GM18858 (cell line): Measurements from ENCODE around the gene OTUB1.

Experiments used
- ATAC-seq: cut with Tn5 transposase; IDR thresholded peaks from one replicate; pipeline ENCODE4 v1.9.1; 2021; ENCODE audit not compliant: unreplicated experiment

The OTUB1 gene

DNA sequence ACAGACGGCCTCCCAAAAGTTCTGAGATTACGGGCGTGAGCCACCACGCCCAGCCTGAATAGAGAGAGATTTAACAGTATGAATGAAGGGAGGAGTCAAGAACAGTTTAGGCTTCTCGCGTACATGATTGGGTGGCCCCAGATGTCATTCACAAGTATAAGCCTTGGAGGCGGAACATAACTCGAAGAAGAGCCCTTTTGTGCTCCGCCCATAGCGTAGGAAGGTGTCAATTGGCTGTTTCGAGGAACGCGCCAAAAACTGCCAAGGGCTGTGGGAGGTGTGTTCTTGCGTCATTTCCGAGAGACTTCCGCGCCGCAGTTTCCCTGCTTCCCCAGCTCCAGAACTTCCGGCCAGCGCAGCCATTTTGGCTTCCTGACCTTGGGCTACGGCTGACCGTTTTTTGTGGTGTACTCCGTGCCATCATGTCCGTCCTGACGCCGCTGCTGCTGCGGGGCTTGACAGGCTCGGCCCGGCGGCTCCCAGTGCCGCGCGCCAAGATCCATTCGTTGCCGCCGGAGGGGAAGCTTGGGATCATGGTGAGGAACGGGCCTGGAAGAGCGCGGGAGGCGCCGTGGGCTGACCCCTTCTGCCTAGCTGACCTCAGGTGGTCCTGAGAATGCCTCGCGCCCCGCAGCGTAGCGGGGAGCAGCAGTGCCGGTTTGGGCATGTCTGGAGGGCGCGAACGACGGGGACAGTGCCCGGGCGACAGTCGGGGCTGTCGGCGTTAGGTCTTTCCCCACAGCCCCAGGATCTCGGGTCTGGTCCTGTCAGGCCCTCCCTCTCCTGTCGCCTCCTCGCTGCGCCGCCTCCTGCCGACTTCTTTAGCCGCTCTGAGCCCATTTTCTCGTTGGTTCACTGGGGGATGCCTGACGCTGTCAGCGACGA lies 11.7 kb upstream of the OTUB1 start, which contains the start of gene COX8A:
TSS of gene COX8A (plus strand) at position 362 of the 885 bp plus-strand sequence. CDS start at position 423, 61 bp downstream.
- peak; percentile 90 for ATAC-seq

DNA sequence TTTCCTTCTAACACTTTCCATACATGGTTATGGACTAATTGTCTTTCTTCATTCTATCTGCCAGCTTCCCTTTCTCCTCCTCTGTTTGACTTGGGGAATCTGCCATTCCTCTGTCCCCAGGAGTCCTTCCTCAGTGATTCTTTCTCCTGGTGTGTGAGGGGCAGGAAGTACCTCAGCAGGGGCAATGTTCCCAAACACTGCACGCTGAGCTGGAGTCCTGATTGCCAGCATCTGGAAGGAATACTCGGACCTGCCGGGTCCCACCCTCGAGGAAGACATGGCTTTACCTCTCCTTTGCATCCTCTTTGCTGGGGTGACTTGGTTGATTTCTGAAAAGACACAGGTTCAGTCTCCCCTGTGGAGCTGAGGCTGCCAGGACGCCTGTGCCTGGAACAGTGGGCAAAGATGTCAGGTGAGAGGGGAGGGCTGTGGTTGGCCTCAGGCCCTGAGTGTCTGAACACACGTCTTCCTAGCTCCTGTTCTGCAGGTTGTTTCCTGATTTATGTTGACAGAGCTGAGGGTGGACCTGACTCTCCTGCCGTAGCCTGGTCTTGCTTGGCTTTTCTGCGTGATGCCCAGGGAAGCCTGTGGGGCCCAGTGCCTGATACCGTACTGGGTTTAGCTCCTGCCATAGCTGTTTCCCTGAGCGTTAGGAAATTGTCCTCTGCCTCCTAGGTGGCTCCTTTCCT lies 7.5 kb upstream of the OTUB1 start:
- ATAC-seq: no peak

DNA sequence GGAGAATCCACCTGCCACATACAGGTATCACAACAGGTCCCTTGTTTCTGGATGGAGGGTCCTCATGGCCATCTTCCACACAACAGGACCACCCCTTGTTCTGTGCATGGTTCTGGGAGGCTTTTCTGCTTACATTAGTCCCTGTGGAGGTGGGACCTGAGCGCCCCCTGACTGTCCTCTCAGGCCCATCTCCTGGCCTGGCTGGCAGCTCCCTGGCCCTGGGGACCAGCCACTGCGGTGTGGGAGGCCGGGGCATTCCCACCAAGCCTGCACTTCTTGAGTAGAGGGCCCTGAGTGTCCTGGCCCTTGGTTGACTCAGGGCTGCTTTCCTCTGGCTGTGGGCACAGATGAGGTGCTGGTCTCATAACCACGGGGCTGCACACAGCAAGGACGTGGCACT lies 6.8 kb upstream of the OTUB1 start:
- ATAC-seq: no peak

DNA sequence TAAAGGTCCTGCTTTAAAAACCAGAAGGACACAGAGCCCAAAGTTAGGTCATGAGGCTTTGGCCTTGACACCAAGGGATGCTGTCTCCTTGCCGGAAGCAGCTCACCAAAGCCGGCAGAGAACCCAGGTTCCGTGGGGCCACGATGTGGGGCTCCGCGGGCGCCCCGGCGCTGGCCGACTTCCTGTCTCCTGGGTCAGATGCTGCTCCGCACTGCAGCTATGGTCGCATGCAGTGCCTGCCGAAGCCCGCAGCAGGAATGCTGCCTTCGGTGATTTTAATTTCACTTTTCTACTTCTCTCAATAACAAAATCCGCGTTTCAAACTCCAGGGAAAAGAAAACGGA lies 454 bp upstream of the OTUB1 start:
- ATAC-seq: no peak

DNA sequence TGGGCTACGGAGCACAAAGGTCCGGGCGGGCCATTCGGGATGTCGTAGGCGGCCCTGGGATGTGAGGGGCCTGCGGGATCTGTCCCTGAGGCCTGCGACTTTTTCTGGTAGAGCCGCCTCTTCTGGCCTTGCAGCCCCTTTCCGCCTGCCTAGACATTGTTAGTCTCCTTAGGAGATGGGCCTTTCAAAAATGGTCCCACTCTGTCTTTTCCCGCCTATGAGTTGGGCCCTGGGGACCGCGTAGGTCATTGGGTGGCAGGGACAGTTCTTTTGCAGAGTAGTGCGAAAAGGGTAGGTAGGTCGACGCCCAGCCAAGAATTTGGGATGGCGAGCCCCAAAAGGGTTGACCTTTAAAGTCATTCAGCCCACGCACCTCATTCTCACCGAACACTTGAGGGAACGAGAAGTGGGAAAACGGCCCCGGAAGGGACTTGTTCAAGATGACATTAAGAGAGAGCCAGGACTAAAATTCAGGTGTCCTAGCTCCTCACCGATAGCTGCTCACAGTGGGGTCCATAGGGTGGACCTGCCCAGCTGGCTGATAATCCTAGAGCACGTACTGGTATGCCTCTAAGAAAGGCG lies 785 bp downstream of the OTUB1 start:
- ATAC-seq: no peak

DNA sequence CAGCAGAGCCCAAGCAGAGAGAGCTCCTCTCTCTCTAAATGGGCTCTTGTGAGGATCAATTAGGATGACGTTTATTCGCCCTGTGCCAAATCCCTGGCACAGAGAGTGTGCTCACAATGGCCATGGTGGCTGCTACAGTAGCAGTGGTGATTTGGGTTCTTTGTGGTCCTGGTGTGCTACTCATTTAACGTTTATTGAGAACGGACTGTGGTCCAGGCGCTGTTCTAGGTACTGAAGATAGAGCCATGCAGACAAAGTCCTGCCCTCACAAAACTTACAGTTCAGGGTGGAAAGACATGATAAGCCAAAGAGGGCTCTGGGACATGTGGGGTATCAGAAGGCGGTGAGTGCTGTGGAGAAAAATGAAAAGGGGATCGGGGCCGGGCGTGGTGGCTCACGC lies 5.3 kb downstream of the OTUB1 start:
- ATAC-seq: no peak

DNA sequence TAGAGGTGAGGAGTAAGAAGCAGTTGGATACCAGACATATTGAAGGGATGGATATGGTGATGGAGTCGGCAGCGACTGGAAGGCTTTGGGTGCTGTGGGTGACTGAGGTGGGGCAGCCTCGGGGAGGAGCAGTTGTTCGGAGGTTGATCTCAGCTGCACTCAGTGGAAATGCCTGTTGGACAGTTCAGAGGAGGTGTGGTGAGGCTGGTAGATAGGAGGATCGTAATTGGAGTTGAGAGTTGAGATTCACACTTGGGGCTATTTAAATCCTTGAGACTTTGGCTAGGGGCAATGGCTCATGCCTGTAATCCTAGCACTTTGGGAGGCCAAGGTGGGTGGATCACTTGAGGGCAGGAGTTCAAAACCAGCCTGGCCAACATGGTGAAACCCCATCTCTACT lies 6.9 kb downstream of the OTUB1 start:
- ATAC-seq: no peak

DNA sequence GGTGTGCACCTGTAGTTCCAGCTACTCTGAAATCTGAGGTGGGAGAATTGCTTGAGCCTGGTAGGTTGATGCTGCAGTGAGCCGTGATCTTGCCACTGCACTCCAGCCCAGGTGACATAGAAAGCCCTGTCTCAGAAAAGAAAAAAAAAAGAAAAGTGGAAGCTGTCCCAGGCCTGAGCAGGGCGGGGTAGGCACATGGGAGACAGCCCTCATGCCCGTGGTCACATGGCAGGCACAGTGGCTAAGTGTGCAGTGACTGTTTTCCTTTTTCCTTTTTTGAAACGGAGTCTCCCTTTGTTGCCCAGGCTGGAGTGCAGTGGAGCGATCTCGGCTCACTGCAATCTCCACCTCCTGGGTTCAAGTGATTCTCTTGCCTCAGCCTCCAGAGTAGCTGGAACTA lies 7.8 kb downstream of the OTUB1 start:
- ATAC-seq: no peak

DNA sequence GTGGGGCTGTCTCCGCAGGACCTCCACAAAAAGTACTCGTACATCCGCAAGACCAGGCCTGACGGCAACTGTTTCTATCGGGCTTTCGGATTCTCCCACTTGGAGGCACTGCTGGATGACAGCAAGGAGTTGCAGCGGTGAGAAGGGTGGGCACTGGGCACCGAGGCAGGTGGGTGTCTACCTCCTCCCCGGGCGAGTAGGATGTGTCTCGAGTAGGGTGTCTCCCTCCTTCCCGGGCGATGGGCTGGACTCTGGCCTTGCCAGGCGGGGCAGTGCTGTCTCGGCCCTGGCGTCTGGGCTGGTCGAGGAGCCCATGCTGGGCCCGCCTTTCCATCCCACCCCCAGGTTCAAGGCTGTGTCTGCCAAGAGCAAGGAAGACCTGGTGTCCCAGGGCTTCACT lies 10.3 kb downstream of the OTUB1 start:
- ATAC-seq: no peak

DNA sequence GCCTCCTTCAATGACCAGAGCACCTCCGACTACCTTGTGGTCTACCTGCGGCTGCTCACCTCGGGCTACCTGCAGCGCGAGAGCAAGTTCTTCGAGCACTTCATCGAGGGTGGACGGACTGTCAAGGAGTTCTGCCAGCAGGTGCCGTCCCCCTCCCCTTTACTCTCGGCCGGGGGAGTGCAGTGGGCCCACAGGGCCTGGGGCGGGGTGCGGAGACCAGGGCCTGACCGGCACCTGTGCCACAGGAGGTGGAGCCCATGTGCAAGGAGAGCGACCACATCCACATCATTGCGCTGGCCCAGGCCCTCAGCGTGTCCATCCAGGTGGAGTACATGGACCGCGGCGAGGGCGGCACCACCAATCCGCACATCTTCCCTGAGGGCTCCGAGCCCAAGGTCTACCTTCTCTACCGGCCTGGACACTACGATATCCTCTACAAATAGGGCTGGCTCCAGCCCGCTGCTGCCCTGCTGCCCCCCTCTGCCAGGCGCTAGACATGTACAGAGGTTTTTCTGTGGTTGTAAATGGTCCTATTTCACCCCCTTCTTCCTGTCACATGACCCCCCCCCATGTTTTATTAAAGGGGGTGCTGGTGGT lies 11.0 kb downstream of the OTUB1 start:
- ATAC-seq: no peak

DNA sequence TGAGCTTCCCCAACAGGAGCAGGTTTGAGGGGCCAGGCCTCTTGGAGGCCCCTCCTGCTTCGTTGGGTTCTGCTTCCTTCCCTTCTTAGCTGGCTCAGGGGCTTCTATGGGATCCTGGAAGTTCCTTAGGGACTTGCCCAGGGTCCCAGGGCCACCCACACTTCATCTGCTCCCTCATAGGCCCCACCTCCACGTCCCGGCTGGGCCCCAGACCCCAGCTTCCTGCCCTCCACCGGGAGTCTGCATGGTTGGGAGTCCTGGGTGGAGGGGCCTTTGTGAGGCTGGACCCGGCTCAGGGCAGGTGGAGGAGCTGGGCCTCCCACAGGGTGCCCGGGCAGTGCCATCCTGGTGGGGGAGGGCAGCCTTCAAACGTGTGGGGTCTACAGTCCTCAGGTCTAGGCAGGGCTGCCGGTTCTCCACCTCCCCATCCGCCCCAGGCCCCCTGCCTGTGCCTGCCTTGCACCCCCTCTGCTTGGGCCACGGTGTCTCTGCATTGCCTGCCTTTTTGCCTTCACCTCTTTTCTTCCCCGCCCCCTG lies 11.6 kb downstream of the OTUB1 start:
- ATAC-seq: no peak

DNA sequence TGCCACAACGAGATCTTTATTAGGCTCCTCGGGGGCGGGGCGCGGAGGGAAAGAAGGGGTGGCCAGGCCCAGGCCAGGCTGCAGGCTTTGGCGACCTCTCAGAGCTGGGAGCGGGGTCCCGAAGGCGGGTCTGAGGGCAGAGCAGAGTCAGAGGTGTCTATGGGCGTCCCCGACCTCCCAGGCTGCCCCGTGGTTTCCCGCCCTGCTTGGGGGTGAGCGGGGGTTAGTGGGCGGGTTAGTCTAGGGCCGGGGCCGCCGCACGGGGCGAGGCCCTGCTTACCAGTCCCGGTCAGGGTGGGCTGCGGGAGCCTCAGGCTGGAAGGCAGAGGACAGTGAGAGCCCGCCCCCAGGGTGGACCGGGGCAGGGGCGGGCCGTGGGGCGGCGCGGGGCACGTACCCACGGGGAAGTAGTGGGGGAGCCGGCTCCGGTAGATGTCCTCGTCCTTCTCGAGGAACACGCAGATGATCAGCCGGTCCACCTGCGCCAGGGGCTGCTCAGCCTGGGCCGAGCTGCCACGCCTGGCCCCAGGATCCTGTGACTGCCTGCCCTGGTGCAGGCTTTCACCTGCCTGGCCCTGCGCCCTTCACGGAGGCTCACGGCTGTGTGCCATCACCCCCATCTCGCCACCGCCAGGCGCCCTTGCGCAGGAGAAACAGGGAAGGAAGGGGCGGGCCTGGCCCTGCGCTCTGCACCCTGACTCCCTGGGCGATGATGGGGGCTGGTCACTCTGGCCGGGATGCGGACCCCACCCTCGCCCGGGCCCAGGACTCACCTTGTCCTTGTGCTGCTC lies 12.5 kb downstream of the OTUB1 start:
- no peak for ATAC-seq

DNA sequence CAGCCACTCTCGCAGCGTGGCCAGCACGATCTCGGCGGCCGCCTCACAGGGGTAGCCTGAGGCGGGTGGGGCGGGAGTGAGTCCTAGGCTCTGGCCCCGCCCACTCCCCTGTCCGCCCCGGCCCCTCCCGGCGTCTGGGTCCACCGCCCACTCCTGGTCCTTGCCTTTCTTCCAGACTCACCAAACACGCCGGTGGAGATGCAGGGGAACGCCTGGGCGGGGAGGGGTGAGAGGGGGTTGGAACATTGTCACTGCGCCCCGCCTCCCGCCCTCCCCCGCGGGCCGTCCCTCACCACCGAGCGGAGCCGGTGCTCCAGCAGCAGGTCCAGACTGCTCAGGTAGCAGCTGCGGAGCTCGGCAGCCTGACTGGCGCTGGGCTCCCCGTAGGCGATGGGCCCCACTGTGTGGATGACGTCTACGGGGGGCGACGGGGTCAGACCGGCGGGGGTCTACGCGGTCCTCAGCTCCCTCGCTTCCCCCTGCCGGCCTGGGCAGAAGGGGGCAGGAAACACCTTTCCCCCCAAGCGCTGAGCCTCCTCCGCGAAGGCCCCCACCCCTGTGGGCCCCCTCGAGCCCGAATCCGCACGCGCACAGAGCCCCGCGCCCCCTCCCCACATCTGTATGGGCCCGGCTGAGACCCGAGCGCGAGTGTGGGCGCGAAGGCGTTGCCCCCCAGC lies 13.2 kb downstream of the OTUB1 start:
- no peak for ATAC-seq

DNA sequence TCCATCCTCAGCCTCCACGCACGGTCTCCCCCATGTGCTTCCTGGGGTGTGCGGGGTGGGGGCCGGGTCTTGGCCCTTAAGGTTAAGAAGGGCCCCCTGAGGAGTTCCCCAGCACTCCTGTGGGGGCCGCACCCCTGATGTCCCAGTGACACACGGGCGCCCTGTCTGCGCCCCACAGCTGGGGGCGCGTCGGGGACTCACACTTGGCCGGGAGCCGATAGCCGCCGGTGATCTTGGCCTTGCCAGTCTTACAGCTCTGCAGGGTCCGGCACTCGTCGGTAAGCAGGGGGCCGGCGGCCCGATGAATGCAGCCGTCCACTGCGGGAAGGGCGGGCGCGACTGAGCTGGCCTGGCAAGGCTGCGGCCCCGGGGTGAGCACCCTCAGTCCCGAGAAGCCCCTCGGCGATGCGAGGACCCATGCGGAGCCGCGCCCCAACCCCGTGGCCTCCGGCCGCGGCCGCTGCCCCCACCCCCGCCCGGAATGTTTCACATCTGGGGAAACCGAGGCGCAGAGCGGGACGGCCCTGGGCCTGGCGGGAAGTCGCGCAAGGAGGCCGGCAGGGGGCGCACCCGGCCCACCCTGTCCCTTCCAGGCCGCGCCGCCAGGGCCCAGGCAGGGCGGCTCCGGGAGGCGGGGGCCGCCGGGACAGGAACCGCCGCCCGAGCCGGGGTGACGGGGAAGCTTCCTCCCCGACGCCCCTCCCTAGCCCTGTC lies 13.9 kb downstream of the OTUB1 start:
- ATAC-seq: no peak

DNA sequence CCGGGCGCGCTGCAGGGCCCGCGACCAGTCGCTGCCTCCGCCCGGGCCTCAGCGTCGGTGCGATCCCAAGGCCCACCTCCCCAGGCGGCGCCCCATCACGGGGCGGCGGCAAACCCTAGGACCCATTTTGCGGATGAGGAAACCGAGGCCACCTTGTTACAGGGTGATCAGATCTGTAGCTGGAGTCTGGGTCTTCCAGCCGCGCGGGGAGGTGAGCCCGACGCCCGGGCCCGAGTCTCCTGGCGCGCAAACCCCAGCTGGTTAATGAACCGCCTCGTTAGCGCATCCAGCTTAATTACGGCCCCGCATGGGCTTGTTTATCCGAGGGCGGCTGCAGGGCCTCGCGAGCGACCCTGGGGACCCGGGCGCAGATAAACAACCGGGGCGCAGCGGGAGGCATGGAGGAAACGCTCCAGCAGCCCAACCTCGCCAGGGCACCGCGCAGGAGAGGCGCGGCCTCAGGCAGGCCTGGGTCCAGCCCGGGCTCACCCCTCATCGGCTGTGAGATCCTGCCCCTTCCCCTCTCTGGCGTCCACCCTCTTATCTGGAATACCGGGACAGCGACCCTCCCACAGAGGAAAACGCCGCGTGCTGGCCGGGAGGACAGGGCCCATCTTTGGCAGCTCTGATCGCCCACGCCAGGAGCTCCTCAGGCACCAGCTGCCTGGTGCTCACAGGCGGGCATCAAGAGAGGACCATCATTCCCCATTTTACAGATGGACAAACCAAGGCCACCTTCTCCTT lies 14.7 kb downstream of the OTUB1 start:
- no peak for ATAC-seq

DNA sequence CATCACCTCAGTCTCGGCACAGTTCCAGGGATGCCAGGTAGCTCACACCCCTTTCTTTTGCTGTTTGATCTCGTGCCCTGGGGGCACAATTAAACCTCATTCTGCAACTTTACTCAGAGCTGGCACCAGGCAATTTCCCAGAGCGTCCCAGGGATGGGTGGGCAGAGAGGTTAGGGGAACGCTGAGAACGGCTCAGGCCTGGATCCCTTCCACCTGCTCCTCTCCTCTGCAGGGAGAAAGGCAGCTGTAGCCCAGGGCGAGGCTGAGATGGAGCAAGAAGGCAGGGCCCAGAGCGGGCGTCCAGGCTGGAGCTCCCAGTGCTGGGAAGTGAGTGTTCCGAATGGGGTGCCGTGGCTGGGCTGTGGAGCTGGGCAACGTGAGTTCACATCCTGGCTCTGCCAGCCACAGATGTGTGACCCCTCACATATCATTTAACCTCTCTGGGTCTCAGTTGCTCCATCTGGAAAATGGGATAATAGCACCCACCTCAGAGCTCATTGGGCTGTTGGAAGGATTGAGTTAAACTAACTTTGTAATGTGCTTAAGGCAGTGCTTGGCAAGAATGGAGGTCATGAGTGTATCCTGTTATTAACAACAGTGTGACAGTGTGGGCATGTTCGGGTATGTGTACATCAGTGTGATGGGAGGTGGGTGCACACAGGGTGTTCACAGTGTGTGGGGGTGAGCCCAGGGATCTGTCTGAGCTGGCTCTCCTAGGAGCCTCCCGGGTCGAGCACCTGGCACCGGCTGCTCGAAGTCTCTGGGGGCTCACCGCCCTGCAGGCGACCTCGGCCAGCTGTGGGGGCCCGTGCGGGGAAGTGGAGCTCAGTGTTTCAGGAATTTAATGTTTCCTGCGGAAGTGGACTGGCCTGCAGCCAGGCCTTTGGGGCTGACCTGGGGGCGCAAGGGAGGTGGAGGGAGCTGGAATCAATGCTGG lies 15.5 kb downstream of the OTUB1 start:
- no peak for ATAC-seq

DNA sequence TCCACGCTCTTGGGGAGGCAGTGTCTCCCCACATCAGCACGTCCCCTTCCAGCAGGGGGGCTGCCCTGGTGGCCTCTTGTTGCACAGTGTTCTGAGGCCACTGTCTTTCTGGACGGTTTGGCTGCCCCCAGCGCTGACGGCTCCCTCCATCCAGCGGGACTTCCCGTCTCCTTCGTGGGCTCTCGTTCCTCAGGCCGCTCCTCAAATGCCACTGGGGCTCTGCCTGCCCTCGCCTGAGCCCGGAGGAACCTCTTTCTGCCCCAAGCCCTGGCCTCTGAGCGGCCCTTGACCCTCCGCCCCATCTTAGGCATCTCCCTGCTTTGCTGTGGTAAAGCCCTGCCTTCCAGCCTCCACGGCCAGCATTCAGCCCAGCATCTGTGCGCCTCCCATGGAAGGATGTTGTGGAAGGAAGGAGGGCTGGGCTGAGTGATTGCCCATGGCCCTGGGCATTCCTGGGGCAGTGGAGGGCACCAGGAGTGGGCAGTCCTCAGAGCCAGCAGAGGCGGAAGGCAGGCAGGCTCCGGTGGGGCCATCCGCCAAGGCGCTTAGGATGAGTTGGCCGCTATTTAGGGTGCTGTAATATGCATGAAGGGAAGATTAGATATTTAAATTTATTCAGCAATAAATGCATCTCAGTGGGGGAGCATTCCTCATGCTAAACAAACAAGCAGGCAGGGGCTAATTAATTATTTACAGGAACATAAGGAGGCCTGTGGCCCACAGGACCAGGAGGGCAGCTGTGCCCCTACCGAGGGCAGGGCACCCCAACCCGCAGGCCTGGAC lies 17.8 kb downstream of the OTUB1 start:
- no peak for ATAC-seq
